Stimulated activated CD8-positive, alpha-beta memory T cell treated with anti-CD3 and anti-CD28 coated beads, Interleukin-2, amount 100 ng/mL, for 48 hours (primary cell): ENCODE data around the gene EXD3.

Experiments used
- DNase-seq, 2 donors: peaks; one replicate each; pipeline ENCODE4 v3.0.0-alpha.2; 2020; ENCODE audit warnings: low read depth in 2 of 2

Gene EXD3

DNA sequence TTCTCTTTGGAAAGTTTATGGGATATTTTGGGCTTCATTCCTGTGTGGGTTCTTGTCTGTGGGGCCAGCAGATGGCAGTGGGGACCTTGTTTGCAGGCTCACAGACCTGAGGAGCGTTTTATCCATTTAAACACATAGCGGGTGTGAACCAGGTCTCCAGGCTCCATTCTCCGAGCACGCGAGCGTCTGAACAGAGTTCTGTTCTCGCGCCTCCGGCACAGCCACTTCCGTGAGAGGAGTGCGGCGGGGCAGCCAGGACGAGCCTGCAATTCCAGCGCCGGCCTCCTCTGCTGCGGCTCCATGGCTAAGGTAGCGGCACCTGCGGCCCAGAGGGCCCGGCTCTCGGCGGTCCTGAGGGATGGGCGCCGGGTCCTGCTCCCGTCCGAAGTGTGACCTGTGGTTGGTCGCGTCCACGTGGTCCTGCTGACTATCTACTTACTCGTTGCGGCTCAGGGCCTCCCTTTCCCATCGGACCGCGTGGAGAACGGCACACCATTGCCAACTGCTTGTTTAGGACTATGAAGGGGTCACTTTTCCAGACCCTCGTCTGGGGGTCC is 128.2 kb downstream of the EXD3 start:
- DNase-seq = no peak

- no peak for DNase-seq
These were observed 128.8 kb downstream of the EXD3 start for GRCh38 chr9:137294091-137294680.

- DNase-seq = no peak
These were observed 129.4 kb downstream of the EXD3 start for GRCh38 chr9:137293482-137294090.

DNA sequence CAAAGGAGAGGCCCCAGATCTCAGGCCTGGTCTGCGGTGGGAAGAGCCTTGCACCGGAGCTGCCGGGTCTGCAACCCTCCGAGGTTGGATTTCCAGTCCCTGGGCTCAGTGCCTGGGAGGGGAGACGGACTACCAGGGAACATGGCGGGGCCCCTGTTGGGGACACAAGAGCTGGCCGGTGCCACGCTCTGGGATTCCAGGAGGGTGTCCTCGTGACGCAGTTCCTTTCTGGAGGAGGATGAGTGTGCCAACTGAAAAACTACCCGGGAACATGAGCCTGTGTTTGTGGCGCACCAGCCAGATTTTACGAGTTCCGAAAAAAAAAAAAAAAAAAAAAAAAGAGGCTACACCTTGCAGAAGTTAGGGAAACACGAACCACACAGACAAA is 129.9 kb downstream of the EXD3 start:
- DNase-seq = no peak

GRCh38 chr9:137286975-137287383 is 136.0 kb downstream of the EXD3 start:
- no peak for DNase-seq

DNA sequence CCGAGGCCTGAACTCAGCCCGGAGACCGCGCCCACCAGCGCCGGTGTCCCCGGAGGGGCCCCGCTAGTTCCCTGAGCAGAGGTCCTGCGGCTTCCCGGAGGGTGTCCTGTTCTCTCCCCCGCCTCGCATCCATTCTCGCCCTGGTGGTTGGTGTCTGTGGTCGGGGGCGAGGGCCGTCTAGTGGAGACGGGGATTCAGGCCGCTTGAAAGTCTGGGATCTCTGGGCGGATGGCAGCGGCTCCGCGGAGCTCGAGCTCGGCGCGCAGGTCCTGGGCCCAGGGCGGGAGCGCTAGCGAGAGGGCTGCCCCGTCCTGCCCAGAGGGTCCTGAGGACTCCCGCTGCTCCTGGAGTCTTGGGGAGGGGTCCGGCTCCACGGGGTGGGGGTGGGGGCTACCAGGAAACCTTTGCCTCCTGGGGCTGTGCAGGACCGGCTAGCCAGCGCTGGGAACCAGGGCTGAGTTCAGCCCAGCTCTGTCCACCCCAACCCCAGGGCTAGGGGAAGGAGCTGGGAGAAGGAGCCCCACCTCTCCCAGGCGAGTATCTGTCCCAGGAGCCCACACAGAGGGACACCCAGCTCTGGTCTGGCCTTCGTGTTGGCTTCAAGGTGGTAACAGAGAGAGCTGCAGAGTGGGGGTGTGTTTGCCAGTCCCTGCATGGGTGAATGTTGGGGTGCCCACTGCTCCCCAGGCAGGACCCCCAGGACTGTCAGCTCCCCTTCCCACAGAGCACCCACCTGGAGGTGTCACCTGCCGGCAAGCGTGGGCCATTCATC is 141.4 kb downstream of the EXD3 start:
- no peak for DNase-seq

GRCh38 chr9:137280474-137281344 is 142.3 kb downstream of the EXD3 start:
- DNase-seq = no peak

DNA sequence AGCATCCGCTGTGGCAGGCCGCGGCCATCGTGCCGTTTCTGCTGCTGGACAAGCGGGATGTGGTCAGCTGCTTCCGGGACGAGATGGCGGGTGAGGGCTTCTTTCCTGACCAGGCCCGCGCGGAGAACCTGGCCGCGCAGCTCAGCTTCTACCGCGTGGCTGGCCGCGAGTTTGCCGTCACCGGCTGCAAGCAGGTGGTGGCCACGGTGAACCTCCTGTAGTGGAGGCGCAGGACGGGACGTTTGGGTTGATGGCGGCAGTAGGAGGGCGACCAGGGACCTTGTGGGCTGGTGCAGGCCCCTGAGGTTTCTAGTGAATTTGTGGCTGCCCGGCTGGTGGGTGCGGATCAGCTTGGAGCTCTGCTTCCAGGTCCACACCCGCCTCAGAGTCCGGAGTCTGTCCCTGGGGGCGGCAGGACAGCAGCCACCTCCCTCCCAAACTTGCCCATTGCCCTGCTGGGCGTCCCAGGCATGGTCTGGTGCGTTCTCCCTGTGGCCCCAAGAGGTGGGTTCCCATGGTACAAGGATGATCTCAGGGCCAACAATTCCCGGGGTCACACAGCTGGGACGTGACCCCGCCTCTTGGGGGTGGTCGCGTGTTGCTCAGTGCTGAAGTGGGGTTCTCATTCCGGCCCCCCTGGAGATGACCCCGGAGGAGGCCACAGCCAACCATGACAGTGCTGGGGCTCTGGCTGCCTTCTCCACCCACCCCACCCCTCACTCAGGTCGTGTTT is 143.1 kb downstream of the EXD3 start:
- no peak for DNase-seq

GRCh38 chr9:137278721-137279711 is 143.9 kb downstream of the EXD3 start:
- no peak for DNase-seq

DNA sequence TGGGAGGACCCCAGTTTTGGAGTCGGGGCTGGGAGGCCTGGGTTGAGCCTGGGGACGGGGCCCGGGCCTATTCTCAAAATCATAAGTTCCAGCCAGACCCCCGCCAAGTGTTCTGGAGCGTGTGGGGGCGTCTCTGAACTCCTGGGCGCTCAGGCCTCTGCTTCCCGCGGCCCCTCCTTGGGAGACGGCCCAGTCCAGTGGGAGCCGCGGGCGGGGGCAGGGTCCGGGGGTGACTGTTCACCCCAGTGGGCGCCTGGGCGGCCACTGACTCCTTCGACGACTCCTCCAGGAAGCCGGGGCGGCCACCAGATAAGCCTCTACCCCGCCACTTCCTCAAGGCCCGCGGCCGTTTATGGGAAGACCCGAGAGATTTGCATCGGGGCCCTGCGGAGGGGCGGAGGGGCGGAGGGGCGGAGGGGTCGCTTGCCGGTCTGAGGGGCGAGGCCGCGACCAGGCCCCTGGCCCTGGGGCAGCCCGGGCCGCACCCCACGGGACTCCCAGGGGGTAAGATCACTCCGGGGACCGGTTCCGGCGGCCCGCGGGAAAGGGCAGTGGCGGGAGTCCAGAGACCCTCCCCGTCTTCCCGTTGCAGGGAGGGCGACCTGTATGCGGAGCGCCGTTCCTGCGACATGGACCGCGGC is 144.8 kb downstream of the EXD3 start:
- DNase-seq = no peak

GRCh38 chr9:137277329-137278041 is 145.5 kb downstream of the EXD3 start, which contains the start of gene TOR4A:
Gene TOR4A, plus strand, starts transcription at chr9:137277726. Its CDS starts 964 bp downstream, at chr9:137278690.
- no peak for DNase-seq

DNA sequence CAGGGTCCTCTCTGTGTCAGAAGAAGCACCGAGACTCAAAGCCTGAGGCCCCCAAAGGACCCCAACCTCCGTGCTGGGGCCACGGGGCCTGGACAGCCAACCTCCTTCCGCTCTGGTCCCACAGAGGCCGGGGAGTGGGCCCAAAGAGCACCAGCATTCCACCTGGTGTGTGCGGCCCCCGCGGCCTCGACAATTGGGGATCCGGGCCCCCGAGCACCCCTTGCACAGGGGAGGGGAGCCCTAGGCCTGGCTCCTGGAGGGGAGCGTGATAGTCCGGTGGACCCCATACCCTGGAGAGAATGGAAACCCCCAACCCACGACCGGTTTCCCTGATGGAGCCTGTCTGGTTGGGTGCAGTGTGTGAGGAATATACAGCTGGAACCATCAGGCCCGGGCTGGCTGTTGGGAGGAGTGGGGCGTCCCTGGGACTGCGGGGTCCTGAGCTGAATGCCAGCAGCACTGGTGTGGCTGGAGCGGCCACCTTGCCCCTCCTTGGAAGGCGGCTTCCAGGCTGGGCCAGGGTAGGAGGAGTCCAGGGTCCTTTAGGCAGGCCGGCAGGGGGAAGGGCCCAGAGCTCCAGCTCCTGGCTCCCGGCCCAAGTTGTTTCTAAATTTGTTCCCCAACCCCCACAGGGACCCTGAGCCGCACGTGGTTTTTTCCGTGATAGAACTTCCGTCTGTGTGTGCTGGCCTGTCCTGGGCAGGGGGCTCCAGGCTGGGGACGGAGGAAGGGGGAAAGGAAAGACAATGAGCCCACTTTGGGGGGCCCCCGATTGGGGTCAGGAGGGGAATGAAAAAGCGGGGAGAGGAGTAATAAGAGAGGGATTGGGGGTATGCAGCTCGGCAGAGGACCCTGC is 146.3 kb downstream of the EXD3 start:
- no peak for DNase-seq

DNA sequence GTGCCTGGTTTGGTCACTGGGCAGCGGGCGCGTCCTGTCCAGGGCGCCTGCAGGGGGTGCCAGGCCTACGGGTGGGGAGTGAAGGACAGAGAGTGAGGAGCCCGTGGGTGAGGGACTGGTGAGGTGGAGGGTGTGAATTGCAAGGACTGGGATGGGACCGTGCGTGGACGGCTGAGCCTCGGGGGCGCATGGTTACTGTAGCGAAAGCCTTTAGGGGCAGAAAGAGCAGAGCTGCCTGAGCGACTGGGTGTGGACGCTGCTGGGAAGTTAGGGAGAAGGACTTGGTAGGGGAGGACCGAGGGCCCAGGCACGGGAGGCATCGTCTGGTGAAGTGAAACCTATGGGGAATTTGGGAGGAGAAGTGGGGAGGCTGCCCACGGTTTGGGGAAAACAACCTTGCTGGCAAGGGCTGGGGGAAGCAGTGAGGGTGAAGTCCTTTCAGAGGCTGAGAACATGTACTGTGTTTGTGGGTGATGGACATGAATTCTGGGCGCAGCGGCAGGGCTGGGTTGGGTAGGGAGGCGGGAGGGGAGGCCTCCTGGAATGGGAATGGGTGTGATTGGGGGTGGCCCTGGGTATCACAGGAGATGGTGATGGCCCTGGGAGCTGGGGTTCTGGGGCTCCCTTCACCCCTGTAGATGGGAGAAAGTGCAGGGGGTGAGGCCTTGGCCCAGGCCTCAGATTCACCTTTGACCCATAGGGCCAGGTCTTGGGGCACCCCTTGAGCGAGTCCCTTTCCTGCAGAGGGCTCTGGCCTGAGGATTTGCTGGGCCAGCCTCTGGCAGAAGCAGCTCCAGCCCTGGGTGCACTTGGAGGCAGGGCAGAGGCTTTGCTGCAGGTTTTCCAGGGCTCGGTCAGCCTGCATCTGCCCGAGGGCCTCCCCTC is 147.1 kb downstream of the EXD3 start:
- no peak for DNase-seq

- DNase-seq = no peak
These were observed 147.8 kb downstream of the EXD3 start for GRCh38 chr9:137275203-137275587.

DNA sequence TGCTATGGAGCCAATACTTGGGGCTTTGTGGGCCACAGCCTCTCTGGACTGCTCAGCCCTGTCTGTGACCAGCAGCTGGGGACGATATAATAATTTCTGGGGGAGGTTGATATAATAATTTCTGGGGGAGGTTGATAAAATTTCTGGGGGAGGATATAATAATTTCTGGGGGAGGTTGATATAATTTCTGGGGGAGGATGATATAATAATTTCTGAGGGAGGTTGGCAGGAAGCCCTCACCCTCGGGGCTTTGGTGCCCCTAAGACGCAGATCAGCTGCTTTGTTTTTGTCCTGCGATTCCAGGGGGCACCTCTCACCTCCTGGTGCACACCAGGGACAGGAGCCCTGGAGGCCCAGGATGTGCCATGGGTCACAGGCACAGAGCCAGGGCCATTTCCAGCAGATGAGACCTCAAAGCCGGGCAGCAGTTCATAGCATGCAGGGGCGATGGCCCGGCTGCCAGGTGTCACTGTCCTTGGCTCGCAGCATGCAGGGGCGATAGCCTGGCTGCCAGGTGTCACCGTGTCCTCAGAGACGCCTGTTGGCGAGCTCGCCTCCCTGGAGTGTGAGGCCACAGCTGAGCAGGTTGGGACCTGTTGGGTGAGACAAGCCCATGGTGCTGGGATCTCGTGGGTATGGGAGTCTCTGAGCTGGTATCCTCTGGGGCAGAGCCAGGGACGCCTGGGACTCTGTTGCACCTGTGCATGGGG is 149.2 kb downstream of the EXD3 start:
- DNase-seq = no peak

GRCh38 chr9:137273095-137273490 is 149.9 kb downstream of the EXD3 start:
- no peak for DNase-seq
